Neural cell (in vitro differentiated cells): ENCODE results near the gene KCNK10. TPM values are rescaled to one million over a fixed set of nuclear protein-coding genes. Genes with fewer than 3 reads are reported as not detected.

Source experiments
- H2AFZ ChIP-seq: fragments of 200-600, 300-800 bp; sonication (generic), shearing (Covaris generic); 2 replicates; pipeline ENCODE4 v1.6.0; 2014; ENCODE audit warnings: low read depth, mild to moderate bottlenecking, antibody characterized with exemption, low read length, moderate library complexity
- H3F3A ChIP-seq: fragments of 200-600 bp; shearing (Covaris generic); 2 replicates; pipeline ENCODE4 v1.6.1; 2016; ENCODE audit warnings: mild to moderate bottlenecking, moderate library complexity, mixed read lengths, antibody characterized with exemption, low read length; ENCODE audit not compliant: insufficient read depth, poor library complexity, severe bottlenecking
- H3K27ac ChIP-seq: fragments of 200-600, 300-800 bp; sonication (generic), shearing (Covaris generic); 2 replicates; pipeline ENCODE4 v1.5.1; 2014; ENCODE audit warnings: mild to moderate bottlenecking, low read length, moderate library complexity
- H3K27me3 ChIP-seq: fragments of 300-800, 200-600 bp; sonication (generic), shearing (Covaris generic); 2 replicates; pipeline ENCODE4 v1.6.0; 2014; ENCODE audit warnings: mild to moderate bottlenecking, low read depth, low read length, moderate library complexity; ENCODE audit not compliant: insufficient read depth
- H3K36me3 ChIP-seq: fragments of 300-800, 200-600 bp; sonication (generic), shearing (Covaris generic); 2 replicates; pipeline ENCODE4 v1.5.1; 2014; ENCODE audit warnings: mild to moderate bottlenecking, antibody characterized with exemption, low read length, moderate library complexity; ENCODE audit not compliant: insufficient read depth
- H3K4me2 ChIP-seq: fragments of 300-800, 200-600 bp; sonication (generic), shearing (Covaris generic); 2 replicates; pipeline ENCODE4 v1.6.0; 2014; ENCODE audit warnings: mild to moderate bottlenecking, low read length
- H3K4me3 ChIP-seq: fragments of 300-800, 200-600 bp; sonication (generic), shearing (Covaris generic); 2 replicates; pipeline ENCODE4 v1.5.1; 2014; ENCODE audit warnings: mild to moderate bottlenecking, low read length, moderate library complexity
- H3K79me2 ChIP-seq: fragments of 200-600 bp; shearing (Covaris generic); replicated peaks from 2 replicates; pipeline ENCODE4 v1.6.0; 2014; ENCODE audit warnings: mild to moderate bottlenecking, low read length, moderate library complexity; ENCODE audit not compliant: insufficient read depth
- H3K9ac ChIP-seq: fragments of 300-800, 200-600 bp; sonication (generic), shearing (Covaris generic); 2 replicates; pipeline ENCODE4 v1.6.1; 2016; ENCODE audit warnings: mild to moderate bottlenecking, low read length, mixed read lengths
- H3K9me2 ChIP-seq: fragments of 200-600 bp; shearing (Covaris generic); 2 replicates; pipeline ENCODE4 v1.6.1; 2016; ENCODE audit warnings: mild to moderate bottlenecking, low read length, mixed read lengths; ENCODE audit not compliant: insufficient read depth
- H3K9me3 ChIP-seq: fragments of 200-600, 300-800 bp; sonication (generic), shearing (Covaris generic); 2 replicates; pipeline ENCODE4 v1.6.1; 2016; ENCODE audit warnings: mild to moderate bottlenecking, mixed run types, low read length, moderate library complexity, mixed read lengths
- H4K20me1 ChIP-seq: fragments of 200-600 bp; shearing (Covaris generic); 2 replicates; pipeline ENCODE4 v1.6.1; 2016; ENCODE audit warnings: mild to moderate bottlenecking, mixed run types; ENCODE audit not compliant: insufficient read depth
- CTCF ChIP-seq: fragments of 450-650 bp; IDR thresholded peaks from 2 replicates; pipeline ENCODE4 v1.5.1; 2014; ENCODE audit warnings: antibody characterized with exemption, mild to moderate bottlenecking, moderate library complexity; ENCODE audit not compliant: poor library complexity, severe bottlenecking
- EP300 ChIP-seq: fragments of 450-650 bp; conservative IDR thresholded peaks from 2 replicates; pipeline ENCODE4 v1.6.1; 2014; ENCODE audit warnings: antibody characterized with exemption, mild to moderate bottlenecking, moderate library complexity; ENCODE audit not compliant: poor library complexity, severe bottlenecking
- EZH2 ChIP-seq: fragments of 200-600, 300-800 bp; shearing (Covaris generic), sonication (generic); IDR thresholded peaks from 2 replicates; pipeline ENCODE4 v1.6.1; 2014; ENCODE audit warnings: antibody characterized with exemption, low read length, borderline replicate concordance, mild to moderate bottlenecking; ENCODE audit not compliant: insufficient read depth, poor library complexity, severe bottlenecking
- MXI1 ChIP-seq: fragments of 450-650 bp; conservative IDR thresholded peaks from 2 replicates; pipeline ENCODE4 v1.6.1; 2014; ENCODE audit warnings: antibody characterized with exemption, mild to moderate bottlenecking; ENCODE audit not compliant: poor library complexity, severe bottlenecking
- POLR2AphosphoS5 ChIP-seq: IDR thresholded peaks from 2 replicates; pipeline ENCODE4 v1.6.1; 2012
- RAD21 ChIP-seq: fragments of 450-650 bp; conservative IDR thresholded peaks from 2 replicates; pipeline ENCODE4 v1.6.1; 2014; ENCODE audit warnings: antibody characterized with exemption, mild to moderate bottlenecking, moderate library complexity
- SMC3 ChIP-seq: fragments of 450-650 bp; conservative IDR thresholded peaks from 2 replicates; pipeline ENCODE4 v1.6.1; 2014; ENCODE audit warnings: antibody characterized with exemption, mild to moderate bottlenecking, moderate library complexity; ENCODE audit not compliant: poor library complexity
- TAF1 ChIP-seq: IDR thresholded peaks from 2 replicates; pipeline ENCODE4 v1.6.1; 2012; ENCODE audit warnings: low read depth
- polyA plus RNA-seq: library from polyadenylated mRNA; depleted of rRNA; stranded (reverse); fragments of >200 nt; gene quantifications from 2 replicates; pipeline ENCODE4 v1.2.3, GENCODE V29; 2014
- TF ChIP-seq, protein P1 (sequence below): IDR thresholded peaks from 2 replicates; pipeline ENCODE4 v1.6.1; 2012; ENCODE audit warnings: borderline replicate concordance

Gene KCNK10
- polyA plus RNA-seq, 1 donor from 2014 or later: 6.9 TPM

GRCh38 chr14:88241810-88242209 is 81.3 kb downstream of the KCNK10 start:
- H3K36me3 ChIP-seq: no peaks in the 10 kb centered on the region
- no peak overlapping the region for H3K4me3 ChIP-seq
- no peaks in the 10 kb centered on the region for H3K9me2 ChIP-seq
- no peaks in the 10 kb centered on the region for H3K9me3 ChIP-seq
- TF ChIP-seq SMC3 (no peak), RAD21 (no peak), EP300 (no peak), CTCF (no peak), TAF1 (no peak), MXI1 (no peak), POLR2AphosphoS5 (no peak), EZH2 (no peak)
- TF ChIP-seq, protein P1, sequence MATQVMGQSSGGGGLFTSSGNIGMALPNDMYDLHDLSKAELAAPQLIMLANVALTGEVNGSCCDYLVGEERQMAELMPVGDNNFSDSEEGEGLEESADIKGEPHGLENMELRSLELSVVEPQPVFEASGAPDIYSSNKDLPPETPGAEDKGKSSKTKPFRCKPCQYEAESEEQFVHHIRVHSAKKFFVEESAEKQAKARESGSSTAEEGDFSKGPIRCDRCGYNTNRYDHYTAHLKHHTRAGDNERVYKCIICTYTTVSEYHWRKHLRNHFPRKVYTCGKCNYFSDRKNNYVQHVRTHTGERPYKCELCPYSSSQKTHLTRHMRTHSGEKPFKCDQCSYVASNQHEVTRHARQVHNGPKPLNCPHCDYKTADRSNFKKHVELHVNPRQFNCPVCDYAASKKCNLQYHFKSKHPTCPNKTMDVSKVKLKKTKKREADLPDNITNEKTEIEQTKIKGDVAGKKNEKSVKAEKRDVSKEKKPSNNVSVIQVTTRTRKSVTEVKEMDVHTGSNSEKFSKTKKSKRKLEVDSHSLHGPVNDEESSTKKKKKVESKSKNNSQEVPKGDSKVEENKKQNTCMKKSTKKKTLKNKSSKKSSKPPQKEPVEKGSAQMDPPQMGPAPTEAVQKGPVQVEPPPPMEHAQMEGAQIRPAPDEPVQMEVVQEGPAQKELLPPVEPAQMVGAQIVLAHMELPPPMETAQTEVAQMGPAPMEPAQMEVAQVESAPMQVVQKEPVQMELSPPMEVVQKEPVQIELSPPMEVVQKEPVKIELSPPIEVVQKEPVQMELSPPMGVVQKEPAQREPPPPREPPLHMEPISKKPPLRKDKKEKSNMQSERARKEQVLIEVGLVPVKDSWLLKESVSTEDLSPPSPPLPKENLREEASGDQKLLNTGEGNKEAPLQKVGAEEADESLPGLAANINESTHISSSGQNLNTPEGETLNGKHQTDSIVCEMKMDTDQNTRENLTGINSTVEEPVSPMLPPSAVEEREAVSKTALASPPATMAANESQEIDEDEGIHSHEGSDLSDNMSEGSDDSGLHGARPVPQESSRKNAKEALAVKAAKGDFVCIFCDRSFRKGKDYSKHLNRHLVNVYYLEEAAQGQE: no peak
- no peaks in the 10 kb centered on the region for H3K79me2 ChIP-seq
- no peaks in the 10 kb centered on the region for H3F3A ChIP-seq
- no peaks in the 10 kb centered on the region for H4K20me1 ChIP-seq
- H3K4me2 ChIP-seq: no peak overlapping the region
- no peak overlapping the region for H3K9ac ChIP-seq
- H2AFZ ChIP-seq: no peak overlapping the region
- no peaks in the 10 kb centered on the region for H3K27me3 ChIP-seq
- no peak overlapping the region for H3K27ac ChIP-seq

GRCh38 chr14:88234442-88234841 is 88.6 kb downstream of the KCNK10 start:
- H3K4me3 ChIP-seq: no peak overlapping the region

More at GRCh38 chr14:88234442-88234841, 88.6 kb downstream of the KCNK10 start:
- H3K27me3 ChIP-seq: no peaks in the 10 kb centered on the region
- TF ChIP-seq, protein P1: no peak
- TF ChIP-seq CTCF (no peak), EZH2 (no peak), SMC3 (no peak), RAD21 (no peak), POLR2AphosphoS5 (no peak), TAF1 (no peak), MXI1 (no peak), EP300 (no peak)
- no peak overlapping the region for H3K9ac ChIP-seq
- no peaks in the 10 kb centered on the region for H3K36me3 ChIP-seq
- peaks cover 4% of the 10 kb centered on the region for H3K9me3 ChIP-seq
- H3K4me2 ChIP-seq: no peak overlapping the region
- H3F3A ChIP-seq: no peaks in the 10 kb centered on the region
- H4K20me1 ChIP-seq: no peaks in the 10 kb centered on the region
- H3K9me2 ChIP-seq: no peaks in the 10 kb centered on the region
- no peak overlapping the region for H3K27ac ChIP-seq
- H3K79me2 ChIP-seq: no peaks in the 10 kb centered on the region
- H2AFZ ChIP-seq: no peak overlapping the region
